Hepatocyte (in vitro differentiated cells): ENCODE data around the gene SIAH3.

Experiments used
- CTCF ChIP-seq: fragments of 200-600 bp; sonication (generic); IDR thresholded peaks from 2 replicates; pipeline ENCODE4 v1.5.1; 2016; ENCODE audit warnings: antibody characterized with exemption, mild to moderate bottlenecking; ENCODE audit not compliant: poor library complexity
- EZH2 ChIP-seq: fragments of 200-600 bp; sonication (generic); IDR thresholded peaks from 2 replicates; pipeline ENCODE4 v1.6.1; 2016; ENCODE audit warnings: antibody characterized with exemption, mild to moderate bottlenecking, borderline replicate concordance
- EZH2phosphoT487 ChIP-seq: fragments of 200-600 bp; sonication (generic); IDR thresholded peaks from one replicate; pipeline ENCODE4 v1.6.1; 2018; ENCODE audit warnings: antibody characterized with exemption, mild to moderate bottlenecking, low read depth, moderate library complexity; ENCODE audit not compliant: unreplicated experiment, severe bottlenecking

DNA sequence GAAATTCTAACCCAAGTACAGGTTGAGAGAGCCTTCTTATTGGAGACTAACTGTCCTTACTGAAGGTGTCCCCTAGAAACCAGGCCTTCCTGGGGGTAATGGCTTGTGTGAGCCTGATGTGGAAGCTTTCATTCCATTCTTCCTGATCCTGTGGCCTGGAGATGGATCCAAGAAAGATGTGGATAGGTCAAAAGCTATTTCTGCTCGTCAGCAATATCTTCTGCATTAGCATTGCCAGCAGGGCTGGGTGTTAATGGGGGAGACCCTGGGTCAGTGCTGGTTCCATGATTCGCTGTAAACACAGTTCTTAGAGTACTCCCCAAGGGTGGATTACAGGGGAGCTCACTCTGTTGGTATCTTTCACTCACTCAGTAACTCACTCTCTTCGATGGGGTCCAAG lies 106.6 kb downstream of the SIAH3 start:
- no peak for TF ChIP-seq EZH2phosphoT487
- TF ChIP-seq CTCF: no peak
- TF ChIP-seq EZH2: no peak
